GM23338 (cell line): ENCODE measurements around the gene ARL4A.

Source experiments
- CREB1 ChIP-seq: fragments of 250-450 bp; sonication (Bioruptor Pico); IDR thresholded peaks from 2 replicates; pipeline ENCODE4 v1.5.0; 2020; ENCODE audit warnings: low read depth, mild to moderate bottlenecking, moderate library complexity
- EZH2 ChIP-seq: fragments of 200-600 bp; sonication (generic); IDR thresholded peaks from one replicate; pipeline ENCODE4 v1.8.0; 2017; ENCODE audit warnings: antibody characterized with exemption, mild to moderate bottlenecking, low read depth; ENCODE audit not compliant: unreplicated experiment
- EZH2phosphoT487 ChIP-seq: fragments of 200-600 bp; sonication (generic); IDR thresholded peaks from one replicate; pipeline ENCODE4 v1.8.1; 2018; ENCODE audit warnings: antibody characterized with exemption; ENCODE audit not compliant: unreplicated experiment
- JUNB ChIP-seq: IDR thresholded peaks from one replicate; pipeline ENCODE4 v1.6.1; 2016; ENCODE audit warnings: antibody characterized with exemption; ENCODE audit not compliant: unreplicated experiment
- NANOG ChIP-seq: IDR thresholded peaks from 2 replicates; pipeline ENCODE4 v1.6.1; 2016; ENCODE audit warnings: antibody characterized with exemption, borderline replicate concordance
- POLR2AphosphoS5 ChIP-seq: IDR thresholded peaks from 2 replicates; pipeline ENCODE4 v1.6.1; 2016; ENCODE audit warnings: antibody characterized with exemption, low read depth
- STAT1 ChIP-seq: IDR thresholded peaks from one replicate; pipeline ENCODE4 v1.6.1; 2016; ENCODE audit warnings: antibody characterized with exemption; ENCODE audit not compliant: unreplicated experiment
- ZNF331 ChIP-seq: fragments of 250-450 bp; sonication (Bioruptor Pico); IDR thresholded peaks from 2 replicates; pipeline ENCODE4 v1.5.0; 2020; ENCODE audit warnings: low read depth, mild to moderate bottlenecking, moderate library complexity
- TF ChIP-seq, protein P1 (sequence below), 2 experiments: fragments of 200-600 bp in 1 of 2; sonication (generic) in 1 of 2; conservative IDR thresholded peaks; 2 replicates each; pipeline versions ENCODE4 v1.5.1 to v1.6.1; 2016 to 2017; ENCODE audit warnings: antibody characterized with exemption in 2 of 2, low read depth in 2 of 2, mild to moderate bottlenecking in 2 of 2, moderate library complexity in 1 of 2
- TF ChIP-seq, protein P2 (sequence below): IDR thresholded peaks from 2 replicates; pipeline ENCODE4 v1.6.1; 2016; ENCODE audit warnings: antibody characterized with exemption
- TF ChIP-seq, protein P3 (sequence below): IDR thresholded peaks from one replicate; pipeline ENCODE4 v1.6.1; 2018; ENCODE audit warnings: antibody characterized with exemption; ENCODE audit not compliant: unreplicated experiment
- TF ChIP-seq, protein P4 (sequence below): fragments of 250-450 bp; sonication (Bioruptor Pico); IDR thresholded peaks from 2 replicates; pipeline ENCODE4 v1.5.0; 2020; ENCODE audit warnings: mild to moderate bottlenecking, moderate library complexity

DNA sequence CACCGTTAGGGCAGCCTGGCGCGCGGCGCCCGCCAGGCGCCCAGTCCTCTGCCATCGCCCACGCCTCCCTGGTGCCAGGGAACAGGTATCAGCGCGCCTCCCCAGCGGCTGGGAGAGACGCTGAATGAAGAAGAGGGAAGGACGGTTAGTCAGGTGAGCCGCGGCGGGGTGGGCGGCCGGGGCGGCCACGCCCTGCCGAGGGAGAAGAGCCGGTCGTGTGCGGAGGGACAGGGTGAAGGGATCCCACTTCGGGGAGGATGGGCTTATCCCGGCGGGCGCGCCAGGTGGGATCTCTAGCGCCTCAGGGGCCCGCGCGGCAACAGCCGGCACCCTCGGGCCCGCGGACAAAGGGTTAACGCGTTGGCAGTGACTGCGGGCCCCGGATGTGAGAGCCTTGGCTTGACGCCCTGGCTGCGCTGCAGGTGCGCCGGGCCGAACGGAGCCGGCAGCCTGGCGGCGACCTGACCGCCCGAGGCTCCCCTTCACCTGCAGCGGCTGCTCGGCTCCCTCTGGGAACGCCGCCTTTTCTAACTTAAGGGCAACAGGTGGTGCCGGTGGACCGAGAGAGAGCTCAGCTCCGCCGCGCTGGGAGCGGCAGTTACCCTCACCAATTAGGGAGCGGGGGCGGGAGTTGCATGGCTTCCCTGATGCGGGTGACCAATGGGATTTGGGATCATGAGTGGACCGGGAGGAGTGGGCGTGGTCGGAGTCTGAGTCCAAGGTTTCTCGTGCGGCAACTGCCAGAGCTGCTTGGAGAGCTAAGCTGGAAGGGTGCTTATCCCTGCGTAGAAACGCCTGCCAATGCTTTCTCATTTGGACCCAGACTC, at the start of gene ARL4A:
- TF ChIP-seq, protein P1, sequence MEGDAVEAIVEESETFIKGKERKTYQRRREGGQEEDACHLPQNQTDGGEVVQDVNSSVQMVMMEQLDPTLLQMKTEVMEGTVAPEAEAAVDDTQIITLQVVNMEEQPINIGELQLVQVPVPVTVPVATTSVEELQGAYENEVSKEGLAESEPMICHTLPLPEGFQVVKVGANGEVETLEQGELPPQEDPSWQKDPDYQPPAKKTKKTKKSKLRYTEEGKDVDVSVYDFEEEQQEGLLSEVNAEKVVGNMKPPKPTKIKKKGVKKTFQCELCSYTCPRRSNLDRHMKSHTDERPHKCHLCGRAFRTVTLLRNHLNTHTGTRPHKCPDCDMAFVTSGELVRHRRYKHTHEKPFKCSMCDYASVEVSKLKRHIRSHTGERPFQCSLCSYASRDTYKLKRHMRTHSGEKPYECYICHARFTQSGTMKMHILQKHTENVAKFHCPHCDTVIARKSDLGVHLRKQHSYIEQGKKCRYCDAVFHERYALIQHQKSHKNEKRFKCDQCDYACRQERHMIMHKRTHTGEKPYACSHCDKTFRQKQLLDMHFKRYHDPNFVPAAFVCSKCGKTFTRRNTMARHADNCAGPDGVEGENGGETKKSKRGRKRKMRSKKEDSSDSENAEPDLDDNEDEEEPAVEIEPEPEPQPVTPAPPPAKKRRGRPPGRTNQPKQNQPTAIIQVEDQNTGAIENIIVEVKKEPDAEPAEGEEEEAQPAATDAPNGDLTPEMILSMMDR (conservative IDR thresholded peaks at IDR 0.05; ENCODE audit: low read depth in 2 of 2) = peak; percentile 1 to 80; a peak in 3 of 4 replicates
- peak; percentile 97 for TF ChIP-seq POLR2AphosphoS5
- TF ChIP-seq EZH2phosphoT487 = no peak
- TF ChIP-seq, protein P2, sequence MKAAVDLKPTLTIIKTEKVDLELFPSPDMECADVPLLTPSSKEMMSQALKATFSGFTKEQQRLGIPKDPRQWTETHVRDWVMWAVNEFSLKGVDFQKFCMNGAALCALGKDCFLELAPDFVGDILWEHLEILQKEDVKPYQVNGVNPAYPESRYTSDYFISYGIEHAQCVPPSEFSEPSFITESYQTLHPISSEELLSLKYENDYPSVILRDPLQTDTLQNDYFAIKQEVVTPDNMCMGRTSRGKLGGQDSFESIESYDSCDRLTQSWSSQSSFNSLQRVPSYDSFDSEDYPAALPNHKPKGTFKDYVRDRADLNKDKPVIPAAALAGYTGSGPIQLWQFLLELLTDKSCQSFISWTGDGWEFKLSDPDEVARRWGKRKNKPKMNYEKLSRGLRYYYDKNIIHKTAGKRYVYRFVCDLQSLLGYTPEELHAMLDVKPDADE = no peak
- TF ChIP-seq ZNF331 (CRISPR knock-in tag) = no peak
- peak; percentile 61 for TF ChIP-seq CREB1 (CRISPR knock-in tag)
- no peak for TF ChIP-seq EZH2
- TF ChIP-seq, protein P3, sequence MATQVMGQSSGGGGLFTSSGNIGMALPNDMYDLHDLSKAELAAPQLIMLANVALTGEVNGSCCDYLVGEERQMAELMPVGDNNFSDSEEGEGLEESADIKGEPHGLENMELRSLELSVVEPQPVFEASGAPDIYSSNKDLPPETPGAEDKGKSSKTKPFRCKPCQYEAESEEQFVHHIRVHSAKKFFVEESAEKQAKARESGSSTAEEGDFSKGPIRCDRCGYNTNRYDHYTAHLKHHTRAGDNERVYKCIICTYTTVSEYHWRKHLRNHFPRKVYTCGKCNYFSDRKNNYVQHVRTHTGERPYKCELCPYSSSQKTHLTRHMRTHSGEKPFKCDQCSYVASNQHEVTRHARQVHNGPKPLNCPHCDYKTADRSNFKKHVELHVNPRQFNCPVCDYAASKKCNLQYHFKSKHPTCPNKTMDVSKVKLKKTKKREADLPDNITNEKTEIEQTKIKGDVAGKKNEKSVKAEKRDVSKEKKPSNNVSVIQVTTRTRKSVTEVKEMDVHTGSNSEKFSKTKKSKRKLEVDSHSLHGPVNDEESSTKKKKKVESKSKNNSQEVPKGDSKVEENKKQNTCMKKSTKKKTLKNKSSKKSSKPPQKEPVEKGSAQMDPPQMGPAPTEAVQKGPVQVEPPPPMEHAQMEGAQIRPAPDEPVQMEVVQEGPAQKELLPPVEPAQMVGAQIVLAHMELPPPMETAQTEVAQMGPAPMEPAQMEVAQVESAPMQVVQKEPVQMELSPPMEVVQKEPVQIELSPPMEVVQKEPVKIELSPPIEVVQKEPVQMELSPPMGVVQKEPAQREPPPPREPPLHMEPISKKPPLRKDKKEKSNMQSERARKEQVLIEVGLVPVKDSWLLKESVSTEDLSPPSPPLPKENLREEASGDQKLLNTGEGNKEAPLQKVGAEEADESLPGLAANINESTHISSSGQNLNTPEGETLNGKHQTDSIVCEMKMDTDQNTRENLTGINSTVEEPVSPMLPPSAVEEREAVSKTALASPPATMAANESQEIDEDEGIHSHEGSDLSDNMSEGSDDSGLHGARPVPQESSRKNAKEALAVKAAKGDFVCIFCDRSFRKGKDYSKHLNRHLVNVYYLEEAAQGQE = no peak
- no peak for TF ChIP-seq JUNB
- TF ChIP-seq NANOG = no peak
- TF ChIP-seq, protein P4, sequence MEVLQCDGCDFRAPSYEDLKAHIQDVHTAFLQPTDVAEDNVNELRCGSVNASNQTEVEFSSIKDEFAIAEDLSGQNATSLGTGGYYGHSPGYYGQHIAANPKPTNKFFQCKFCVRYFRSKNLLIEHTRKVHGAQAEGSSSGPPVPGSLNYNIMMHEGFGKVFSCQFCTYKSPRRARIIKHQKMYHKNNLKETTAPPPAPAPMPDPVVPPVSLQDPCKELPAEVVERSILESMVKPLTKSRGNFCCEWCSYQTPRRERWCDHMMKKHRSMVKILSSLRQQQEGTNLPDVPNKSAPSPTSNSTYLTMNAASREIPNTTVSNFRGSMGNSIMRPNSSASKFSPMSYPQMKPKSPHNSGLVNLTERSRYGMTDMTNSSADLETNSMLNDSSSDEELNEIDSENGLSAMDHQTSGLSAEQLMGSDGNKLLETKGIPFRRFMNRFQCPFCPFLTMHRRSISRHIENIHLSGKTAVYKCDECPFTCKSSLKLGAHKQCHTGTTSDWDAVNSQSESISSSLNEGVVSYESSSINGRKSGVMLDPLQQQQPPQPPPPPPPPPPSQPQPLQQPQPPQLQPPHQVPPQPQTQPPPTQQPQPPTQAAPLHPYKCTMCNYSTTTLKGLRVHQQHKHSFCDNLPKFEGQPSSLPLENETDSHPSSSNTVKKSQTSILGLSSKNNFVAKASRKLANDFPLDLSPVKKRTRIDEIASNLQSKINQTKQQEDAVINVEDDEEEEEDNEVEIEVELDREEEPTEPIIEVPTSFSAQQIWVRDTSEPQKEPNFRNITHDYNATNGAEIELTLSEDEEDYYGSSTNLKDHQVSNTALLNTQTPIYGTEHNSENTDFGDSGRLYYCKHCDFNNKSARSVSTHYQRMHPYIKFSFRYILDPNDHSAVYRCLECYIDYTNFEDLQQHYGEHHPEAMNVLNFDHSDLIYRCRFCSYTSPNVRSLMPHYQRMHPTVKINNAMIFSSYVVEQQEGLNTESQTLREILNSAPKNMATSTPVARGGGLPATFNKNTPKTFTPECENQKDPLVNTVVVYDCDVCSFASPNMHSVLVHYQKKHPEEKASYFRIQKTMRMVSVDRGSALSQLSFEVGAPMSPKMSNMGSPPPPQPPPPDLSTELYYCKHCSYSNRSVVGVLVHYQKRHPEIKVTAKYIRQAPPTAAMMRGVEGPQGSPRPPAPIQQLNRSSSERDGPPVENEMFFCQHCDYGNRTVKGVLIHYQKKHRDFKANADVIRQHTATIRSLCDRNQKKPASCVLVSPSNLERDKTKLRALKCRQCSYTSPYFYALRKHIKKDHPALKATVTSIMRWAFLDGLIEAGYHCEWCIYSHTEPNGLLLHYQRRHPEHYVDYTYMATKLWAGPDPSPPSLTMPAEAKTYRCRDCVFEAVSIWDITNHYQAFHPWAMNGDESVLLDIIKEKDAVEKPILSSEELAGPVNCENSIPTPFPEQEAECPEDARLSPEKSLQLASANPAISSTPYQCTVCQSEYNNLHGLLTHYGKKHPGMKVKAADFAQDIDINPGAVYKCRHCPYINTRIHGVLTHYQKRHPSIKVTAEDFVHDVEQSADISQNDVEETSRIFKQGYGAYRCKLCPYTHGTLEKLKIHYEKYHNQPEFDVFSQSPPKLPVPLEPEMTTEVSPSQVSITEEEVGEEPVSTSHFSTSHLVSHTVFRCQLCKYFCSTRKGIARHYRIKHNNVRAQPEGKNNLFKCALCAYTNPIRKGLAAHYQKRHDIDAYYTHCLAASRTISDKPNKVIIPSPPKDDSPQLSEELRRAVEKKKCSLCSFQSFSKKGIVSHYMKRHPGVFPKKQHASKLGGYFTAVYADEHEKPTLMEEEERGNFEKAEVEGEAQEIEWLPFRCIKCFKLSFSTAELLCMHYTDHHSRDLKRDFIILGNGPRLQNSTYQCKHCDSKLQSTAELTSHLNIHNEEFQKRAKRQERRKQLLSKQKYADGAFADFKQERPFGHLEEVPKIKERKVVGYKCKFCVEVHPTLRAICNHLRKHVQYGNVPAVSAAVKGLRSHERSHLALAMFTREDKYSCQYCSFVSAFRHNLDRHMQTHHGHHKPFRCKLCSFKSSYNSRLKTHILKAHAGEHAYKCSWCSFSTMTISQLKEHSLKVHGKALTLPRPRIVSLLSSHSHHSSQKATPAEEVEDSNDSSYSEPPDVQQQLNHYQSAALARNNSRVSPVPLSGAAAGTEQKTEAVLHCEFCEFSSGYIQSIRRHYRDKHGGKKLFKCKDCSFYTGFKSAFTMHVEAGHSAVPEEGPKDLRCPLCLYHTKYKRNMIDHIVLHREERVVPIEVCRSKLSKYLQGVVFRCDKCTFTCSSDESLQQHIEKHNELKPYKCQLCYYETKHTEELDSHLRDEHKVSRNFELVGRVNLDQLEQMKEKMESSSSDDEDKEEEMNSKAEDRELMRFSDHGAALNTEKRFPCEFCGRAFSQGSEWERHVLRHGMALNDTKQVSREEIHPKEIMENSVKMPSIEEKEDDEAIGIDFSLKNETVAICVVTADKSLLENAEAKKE (CRISPR knock-in tag) = no peak
- no peak for TF ChIP-seq STAT1
